Adipose tissue (tissue), 3 donors: ENCODE measurements around the gene LRRC10B. TPM values are rescaled to one million over a fixed set of nuclear protein-coding genes. Genes with fewer than 3 reads are reported as not detected.

Experiments used
- H3K27ac ChIP-seq: one replicate; pipeline ENCODE4 v1.5.1; 2013; ENCODE audit warnings: low read depth, low read length
- whole genome bisulfite sequencing, 3 donors: extraction: QIAGEN DNeasy Blood & Tissue Kit; methylation state at CpG; one replicate each; pipeline ENCODE4 v1.1.7; 2013; 5-methylcytosine and 5-hydroxymethylcytosine counted together
- polyA plus RNA-seq, 3 donors: library from polyadenylated mRNA; stranded (reverse); fragments of 200-250 nt; gene quantifications; one replicate each; pipeline ENCODE4 v1.2.3, GENCODE V29; 2013
- donor health status: healthy with polysubstance abuse.
- donor health status: Bipolar disorder and iron deficiency.
- donor health status: healthy.

LRRC10B gene
- polyA plus RNA-seq, 3 donors = 1.3 to 3.0 (median 2.2) TPM

DNA sequence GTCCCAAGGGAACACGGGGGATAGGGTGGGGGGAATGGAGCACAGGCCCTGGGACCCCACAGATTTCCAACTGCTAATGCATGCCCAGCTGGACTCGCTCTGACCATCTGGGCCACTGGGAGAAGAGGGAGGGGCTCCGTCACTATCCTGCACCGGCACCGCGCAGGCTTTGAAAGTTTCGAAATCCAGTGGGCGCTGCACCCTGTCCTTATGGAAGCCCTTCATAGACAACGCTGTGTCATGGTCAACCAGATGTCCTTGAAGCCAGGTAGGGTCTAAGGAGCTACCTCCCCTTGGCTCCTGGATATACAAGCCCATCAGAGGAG is 30.1 kb downstream of the LRRC10B start:
- no peak overlapping the region for H3K27ac ChIP-seq

DNA sequence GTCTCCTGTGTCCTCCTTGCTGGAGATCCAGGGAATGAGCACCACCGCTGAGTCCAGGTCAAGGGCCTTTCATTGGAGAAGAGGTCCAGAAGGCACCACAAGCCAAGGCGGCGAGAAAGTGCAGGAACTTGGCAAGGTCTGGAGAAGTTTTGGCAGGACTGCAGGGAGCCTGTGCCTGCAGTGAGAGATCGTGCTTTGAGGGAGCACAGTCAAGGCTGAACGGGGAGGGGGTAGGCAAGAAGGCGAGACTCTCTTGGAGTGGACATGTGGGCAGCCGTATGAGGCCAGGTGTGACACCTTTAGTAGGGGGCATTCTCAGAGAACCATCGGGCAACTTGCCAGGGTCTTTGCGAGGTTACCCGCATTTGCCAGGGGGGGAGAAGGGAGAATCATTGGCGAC is 30.5 kb downstream of the LRRC10B start:
- WGBS, 3 donors = 73 to 81% (median 80%) methylated on average over 11 of the region's 11 CpGs
- no peak overlapping the region for H3K27ac ChIP-seq

More for the DNA sequence above, 30.1 kb downstream of the LRRC10B start:
- 64 to 79% (median 69%) methylated on average over 9 of the region's 9 CpGs for WGBS, 3 donors

DNA sequence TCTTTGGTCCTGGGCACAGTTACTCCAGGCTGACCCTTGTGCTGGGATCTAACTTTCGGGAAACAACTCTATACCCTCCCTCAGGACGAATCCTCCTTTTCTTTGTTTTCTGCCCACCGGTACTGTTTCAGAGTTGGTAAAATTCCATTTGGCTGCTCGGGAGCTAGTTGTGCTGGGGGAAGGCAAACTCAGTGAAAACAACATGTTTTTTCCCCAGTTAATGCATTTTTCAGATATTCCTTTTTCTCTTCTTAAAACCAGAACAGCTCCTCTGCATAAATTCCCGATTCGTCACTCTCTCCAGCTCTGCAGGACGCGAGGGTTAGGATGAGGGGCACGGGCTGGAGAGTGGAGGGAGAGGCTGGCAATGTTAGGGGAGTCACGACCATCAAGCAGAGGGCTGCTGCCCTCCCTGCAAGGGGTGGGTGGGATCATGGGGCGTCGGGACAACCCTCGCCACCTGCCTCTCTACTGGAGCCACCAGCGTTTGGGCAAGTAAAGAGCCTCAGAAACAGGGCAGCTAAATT is 31.3 kb downstream of the LRRC10B start:
- H3K27ac ChIP-seq = no peak overlapping the region
- 58 to 79% (median 59%) methylated on average over 14 of the region's 14 CpGs for WGBS, 3 donors

DNA sequence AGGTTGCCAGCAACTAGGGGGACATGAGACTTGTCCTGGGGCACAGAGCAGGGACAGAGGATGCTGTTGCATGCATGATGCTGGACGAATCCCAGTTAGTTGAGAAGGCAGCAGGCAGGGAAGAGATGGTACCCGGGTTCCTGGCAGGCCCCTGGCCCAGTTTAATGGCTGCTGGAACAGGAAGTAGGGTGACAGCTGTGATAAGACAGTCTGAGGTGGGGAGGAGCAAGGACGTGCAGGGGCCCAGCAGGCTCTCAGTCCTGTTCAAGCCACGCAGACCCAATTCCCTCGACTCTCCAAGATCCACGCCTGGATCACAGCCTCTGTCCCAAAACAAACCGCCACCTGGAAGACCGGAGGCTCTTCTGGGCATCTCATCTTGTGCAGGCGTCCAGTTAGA is 32.0 kb downstream of the LRRC10B start:
- WGBS, 3 donors = 57 to 68% (median 60%) methylated on average over 9 of the region's 9 CpGs
- H3K27ac ChIP-seq = no peak overlapping the region

DNA sequence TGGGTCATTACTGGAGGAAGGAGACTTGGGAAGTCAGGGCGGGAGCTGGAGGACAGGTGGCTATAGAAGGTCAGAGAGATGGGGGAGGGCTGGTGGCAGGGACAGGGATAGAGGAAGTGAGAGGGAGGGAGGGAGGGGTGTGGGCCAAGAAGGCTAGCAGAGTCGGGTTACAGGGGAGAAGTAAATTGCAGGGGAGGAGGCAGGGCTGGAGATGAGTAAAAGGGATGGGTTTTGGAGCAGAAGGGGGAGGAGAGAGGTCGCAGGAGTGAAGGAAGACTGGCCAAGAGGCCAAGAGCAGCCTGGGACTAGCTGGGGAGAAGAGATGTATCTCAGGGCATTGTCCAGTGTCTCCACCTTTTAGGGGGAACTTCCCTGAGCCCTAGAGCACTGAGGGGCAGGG is 33.0 kb downstream of the LRRC10B start:
- H3K27ac ChIP-seq = no peak overlapping the region
- 20 to 37% (median 21%) methylated on average over 3 of the region's 3 CpGs for WGBS, 3 donors

DNA sequence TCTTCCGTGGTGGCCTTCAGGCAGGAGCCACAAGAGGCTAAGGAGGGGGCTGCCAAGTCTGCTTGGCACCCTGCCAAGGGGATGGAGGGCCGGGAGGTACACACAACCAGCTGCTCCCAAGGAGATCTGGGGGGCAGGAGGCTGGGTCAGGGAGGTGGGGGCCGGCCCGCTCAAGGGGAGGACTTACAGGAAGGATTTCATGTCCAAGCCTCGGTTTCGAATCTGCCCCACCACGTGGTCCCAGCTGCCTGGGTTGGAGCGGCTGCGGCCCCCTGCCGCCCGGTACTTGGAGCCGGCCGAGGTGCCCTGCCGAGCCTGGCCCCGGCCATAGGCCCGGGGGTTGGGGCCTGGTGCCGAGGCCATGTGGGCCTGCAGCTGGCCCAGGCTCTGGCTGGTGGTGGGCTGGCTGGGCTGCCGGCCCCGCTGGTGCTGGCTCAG is 33.5 kb downstream of the LRRC10B start:
- H3K27ac ChIP-seq = no peak overlapping the region
- WGBS, 3 donors = 42 to 63% (median 48%) methylated on average over 19 of the region's 19 CpGs

DNA sequence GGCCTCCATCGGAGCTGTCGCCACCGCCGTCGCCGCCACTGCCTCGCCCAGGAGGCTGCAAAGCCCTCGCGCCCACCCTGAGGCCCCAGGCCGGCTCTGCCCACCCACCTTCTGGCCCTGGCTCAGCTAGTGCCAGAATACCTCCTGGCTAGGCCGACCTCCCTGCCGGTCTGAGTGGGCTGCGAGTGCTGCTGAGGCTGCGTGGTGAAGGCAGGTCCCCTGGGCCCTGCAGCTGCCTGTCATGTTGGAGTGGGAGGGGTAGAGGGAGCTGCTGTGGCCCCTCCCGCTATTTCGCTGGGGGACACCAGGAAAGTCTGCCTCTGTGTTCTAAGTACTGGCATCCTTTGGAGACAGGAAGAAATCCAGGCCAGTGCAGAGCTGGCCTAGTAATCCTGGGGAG is 34.2 kb downstream of the LRRC10B start:
- no peak overlapping the region for H3K27ac ChIP-seq
- 76 to 90% (median 79%) methylated on average over 12 to 16 of the region's 16 CpGs for WGBS, 3 donors

DNA sequence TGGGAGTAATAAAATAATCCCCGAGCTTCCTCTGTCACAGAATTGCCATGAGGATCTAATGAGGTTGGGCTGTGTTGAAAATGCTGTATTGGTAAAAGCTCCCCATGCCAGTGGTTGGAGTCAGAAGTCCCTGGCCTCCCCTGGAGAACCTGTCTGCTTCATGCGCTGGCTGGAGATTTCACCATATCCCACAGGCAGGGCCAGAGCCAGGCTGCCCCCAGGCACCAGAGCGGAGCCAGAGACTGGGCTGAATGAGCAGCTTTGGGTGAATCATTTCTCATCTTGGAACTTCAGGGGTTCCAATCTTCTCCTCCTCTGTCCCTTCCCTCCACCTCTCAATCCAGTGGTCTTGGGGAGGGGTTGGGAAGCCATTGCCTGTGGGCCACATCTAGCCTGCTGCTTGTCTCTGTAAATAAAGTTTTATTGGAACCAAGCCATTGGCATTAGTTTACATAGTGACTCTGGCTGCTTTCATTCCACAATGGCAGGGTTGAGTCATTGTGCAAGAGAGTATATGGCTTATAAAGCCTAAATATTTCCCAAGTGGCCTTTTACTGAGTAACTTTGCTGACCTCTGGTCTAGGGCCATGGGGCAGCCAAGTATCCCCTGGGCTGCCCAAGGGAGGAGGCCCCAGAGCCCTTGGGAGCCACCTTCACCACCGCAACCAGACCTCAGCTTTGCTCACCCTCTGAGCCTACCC is 35.2 kb downstream of the LRRC10B start:
- 82 to 90% (median 90%) methylated on average over 4 of the region's 4 CpGs for WGBS, 3 donors
- no peak overlapping the region for H3K27ac ChIP-seq

DNA sequence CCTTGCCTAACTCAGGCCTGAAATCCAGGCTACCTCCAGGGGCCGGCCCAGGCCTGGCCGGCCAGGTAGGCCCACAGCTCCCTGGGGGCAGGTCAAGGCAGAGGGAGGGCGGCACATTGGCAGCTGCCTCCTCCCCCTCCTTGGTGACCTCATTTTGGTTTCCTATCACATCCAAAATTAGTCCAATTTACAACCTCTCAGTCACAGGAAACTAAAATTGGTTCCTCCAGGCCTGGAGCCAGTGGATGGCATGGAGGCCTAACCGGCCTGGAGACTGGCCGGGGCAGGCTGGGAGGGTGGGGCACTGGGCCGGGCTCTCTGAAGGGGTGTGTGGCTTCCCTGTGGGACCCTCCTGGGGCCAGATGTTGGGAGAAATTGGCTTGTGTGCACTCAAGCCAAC is 35.9 kb downstream of the LRRC10B start:
- WGBS, 3 donors = 91 to 98% (median 96%) methylated on average over 6 of the region's 6 CpGs
- no peak overlapping the region for H3K27ac ChIP-seq

DNA sequence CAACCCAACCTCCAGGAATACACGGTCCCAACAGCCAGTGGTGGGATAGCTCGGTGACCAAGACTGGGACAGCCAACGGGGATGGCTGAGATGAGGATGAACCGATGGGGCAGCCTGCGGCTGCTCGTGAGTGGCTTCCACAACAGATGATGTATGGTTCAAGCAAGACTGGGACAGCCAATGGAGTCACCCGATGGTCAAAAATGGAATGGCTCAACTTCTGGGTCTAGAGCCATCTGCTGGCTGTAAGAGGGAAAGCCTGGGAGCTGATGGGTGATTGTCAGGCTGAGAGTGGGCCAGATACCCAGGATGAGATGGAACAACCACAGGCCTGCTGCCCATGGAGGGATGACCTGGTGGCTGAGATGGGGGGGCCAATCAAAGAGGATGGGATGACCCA is 36.8 kb downstream of the LRRC10B start:
- 95 to 97% (median 97%) methylated on average over 7 of the region's 7 CpGs for WGBS, 3 donors
- H3K27ac ChIP-seq = no peak overlapping the region

DNA sequence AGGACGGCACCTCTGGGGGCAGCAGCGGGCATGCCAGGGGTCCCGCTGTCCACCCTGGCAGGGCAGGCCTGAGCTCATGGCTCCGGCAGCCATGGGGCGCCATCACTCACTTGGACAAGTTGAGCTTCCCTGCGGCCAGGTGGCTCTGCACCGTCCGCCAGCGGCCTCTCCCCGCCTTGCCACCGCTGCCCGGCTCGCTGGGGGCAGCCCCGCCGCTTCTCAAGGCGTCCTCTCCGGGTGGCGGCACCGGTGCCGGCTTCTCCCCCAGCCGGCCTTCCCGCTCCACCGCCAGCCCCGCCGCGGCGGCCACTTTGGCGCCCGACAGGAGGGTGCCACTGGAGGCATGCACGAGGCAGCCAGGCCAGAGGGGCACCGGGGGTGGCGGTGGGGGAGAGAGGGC is 37.4 kb downstream of the LRRC10B start:
- H3K27ac ChIP-seq = no peak overlapping the region
- 92 to 95% (median 94%) methylated on average over 28 to 32 of the region's 32 CpGs for WGBS, 3 donors

DNA sequence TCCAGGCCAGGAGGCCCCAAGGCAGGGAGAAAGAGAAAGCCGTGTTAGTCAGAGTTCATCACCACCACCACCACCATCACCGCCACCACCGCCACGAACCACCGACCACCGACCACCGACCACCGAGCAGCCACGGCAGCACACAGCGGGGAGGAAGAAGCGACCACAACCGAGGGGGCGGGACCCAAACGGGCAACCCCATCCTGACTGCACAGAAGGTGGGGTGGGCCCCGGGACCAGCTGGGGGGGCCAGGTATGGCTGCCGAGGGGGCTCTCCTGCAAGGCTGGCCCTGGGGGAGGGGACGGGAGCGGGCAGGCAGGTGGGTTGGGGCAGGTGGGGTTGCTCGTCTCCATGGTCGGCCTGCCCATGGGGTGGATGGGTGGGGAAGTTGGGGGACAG is 38.1 kb downstream of the LRRC10B start:
- WGBS, 3 donors = 41 to 60% (median 47%) methylated on average over 17 to 20 of the region's 20 CpGs

DNA sequence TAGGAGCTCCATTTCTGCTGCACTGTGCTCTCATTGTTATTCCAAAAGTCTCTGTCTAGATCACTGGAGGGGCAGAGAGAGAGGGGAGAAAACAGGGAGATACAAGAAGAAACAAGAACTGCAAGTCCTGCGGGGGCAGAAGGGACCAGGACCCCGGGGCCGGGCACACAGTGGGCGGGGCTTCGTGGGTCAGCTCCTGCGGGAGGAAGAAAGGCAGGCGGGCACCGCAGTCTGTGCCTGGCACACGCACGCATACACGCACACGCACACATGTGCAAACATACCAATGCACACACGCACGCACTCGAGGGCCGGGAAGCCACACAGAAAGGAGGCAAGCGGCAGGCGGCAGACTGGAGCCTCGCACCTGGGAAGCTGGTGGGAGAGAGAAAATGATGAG is 38.7 kb downstream of the LRRC10B start:
- 78 to 80% (median 80%) methylated on average over 19 of the region's 19 CpGs for WGBS, 3 donors
- no peak overlapping the region for H3K27ac ChIP-seq

More for the DNA sequence above, 38.1 kb downstream of the LRRC10B start:
- H3K27ac ChIP-seq = no peak overlapping the region

DNA sequence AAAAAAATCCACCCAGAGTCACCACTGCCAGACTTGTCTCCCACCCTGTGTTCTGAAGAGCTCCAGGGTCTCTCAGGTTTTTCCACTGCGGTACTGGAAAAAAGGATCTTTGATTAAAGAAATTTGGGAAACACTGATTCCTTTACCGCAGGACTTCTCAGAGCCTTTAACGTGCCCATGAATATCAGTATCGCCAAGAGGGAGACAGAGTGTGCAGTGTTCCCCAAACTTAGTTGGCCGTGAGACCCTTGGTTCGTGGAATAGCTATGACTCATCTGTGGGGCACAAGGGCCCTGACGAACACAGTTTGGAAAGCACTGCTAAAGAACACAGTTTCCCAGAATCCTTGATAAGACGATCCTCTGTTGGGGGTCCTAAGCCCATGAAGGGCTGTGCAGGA is 40.6 kb downstream of the LRRC10B start:
- 79 to 87% (median 84%) methylated on average over 8 of the region's 8 CpGs for WGBS, 3 donors
- no peak overlapping the region for H3K27ac ChIP-seq

DNA sequence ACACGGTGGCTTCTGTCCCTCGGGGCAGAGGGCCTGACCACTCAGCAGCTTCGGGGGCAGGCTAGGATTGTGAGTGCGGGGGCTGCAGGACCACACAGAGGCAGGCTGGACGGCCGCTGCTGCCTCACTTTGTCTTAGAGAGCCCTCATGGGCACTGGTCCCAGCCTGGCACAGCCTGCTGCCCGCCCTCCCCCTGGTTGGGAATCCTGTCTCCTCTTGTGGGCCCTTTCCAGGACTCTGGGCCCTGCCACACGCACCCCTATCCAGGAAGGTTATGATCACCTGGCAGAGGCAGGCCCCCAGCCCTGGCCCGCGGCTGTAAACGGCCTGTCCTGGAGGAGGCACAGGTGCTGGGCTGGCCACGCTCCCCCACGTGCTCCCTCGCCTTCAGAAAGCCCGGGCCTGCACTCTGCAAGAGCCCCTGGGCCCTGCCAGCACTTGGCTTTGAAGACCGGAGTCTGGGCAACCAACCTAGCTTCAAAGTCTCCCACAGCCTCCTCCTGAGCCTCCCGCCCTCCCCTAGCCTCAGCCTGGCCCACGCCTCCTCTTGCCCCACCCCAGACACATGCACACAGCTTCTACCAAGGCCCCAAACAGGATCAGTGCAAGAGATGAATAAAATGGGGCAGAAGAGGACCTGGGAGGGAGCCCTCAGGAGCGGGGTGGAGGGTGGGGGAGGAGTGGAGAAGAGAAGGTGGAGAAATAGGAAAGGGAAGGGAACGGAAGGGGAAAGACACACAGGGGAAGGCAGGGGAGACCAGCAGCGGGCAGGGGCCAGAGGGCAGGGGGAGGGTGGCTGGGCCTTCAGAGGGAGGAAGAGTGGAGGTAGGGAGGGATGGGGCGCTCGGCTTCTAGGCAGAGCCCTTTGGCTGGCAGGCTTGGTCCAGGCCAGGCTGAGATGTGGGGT is 41.4 kb downstream of the LRRC10B start:
- WGBS, 3 donors = 79 to 84% (median 83%) methylated on average over 23 of the region's 23 CpGs
- H3K27ac ChIP-seq = no peak overlapping the region

DNA sequence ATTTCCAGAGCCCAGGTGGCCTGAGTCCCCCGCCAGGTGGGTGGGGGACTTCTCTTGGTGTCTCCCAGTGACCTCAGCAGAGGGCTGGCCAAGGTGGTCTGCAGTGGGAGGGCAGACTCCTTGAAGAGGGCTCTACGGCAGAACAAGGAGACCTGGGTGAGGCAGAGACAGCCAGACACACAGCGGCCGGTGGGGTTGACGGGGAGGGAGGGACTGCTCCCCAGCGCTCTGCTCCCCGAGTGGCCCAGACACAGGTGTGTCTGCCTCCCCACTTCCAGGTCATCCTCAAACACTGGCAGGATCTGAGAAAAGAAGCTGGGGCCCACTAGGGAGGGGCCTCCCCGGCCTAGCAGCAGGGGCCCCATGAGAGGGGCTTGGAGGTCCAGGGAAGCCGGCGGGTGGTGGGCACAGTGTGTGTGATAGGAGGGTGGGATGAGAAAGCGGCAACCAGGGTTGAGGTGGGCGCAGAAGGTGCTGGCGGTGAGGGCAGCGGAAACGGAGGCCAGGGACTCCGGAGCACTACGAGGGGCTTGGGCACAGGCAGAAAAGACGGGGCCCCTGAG is 42.2 kb downstream of the LRRC10B start:
- H3K27ac ChIP-seq = no peak overlapping the region
- WGBS, 3 donors = 91 to 93% (median 92%) methylated on average over 18 of the region's 18 CpGs

DNA sequence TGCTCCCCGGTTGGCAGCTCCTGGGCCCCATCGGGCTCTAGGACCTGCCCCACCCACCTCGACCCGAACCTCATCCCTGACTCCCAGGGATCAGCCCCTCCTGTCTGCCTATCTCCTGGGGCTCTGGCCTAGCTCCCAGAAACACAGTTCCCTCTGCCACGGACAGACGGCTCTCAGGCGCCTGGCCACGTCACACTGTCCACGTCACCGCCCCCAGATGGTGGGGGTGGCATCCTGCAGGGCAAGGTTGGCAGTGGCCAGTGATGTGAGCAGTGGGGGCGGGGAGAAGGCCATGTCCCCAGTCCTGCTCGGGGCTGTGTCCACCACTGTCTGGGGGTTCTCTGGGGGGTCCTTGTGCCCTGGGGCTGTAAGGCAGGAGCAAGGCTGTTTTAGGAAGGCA is 43.1 kb downstream of the LRRC10B start:
- no peak overlapping the region for H3K27ac ChIP-seq
- WGBS, 3 donors = 49 to 69% (median 67%) methylated on average over 11 to 12 of the region's 12 CpGs

DNA sequence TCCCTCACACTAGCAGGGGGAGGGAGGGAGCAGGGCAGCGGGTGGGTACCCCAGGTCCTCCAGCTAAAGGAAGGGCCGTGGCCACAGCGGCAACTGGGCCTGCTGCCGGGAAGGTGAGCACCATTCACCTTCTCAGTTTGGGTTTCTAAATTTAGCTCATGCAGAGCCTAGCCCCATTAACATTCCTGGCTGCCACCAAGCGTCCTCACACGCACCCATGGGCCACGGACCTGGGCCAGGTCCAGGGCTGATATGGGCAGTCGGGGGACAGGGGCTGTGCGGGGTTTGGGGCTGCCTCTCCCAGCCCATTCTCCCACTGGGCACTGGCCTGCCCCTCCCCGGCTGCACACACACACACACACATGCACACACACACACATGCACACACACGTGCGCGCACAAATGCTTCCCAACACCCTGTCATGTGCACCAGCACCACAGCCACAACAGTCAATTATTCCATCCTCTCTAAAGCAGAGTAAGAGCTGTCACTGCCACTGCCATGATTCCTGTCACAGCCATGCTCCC is 43.6 kb downstream of the LRRC10B start:
- no peak overlapping the region for H3K27ac ChIP-seq
- 61 to 75% (median 74%) methylated on average over 13 of the region's 13 CpGs for WGBS, 3 donors
